GM18505 (cell line): Measurements from ENCODE around the gene DPAGT1.
A peak's percentile ranks its signal among the peaks of the same experiment; 100 is the strongest.

Experiments
- ATAC-seq: cut with Tn5 transposase; IDR thresholded peaks from one replicate; pipeline ENCODE4 v1.9.1; 2021; ENCODE audit not compliant: unreplicated experiment
- POLR2A ChIP-seq: IDR thresholded peaks from 4 replicates; pipeline ENCODE4 v1.6.1; 2011; ENCODE audit warnings: borderline replicate concordance; ENCODE audit not compliant: insufficient read depth, insufficient read length; ENCODE audit errors: extremely low read depth

DPAGT1 gene

GRCh38 chr11:119093942-119094815 is 7.5 kb downstream of the DPAGT1 start:
- TF ChIP-seq POLR2A: no peak
- ATAC-seq: peak; percentile 14

GRCh38 chr11:119092880-119093842 is 8.5 kb downstream of the DPAGT1 start:
- no peak for ATAC-seq
- TF ChIP-seq POLR2A: no peak

GRCh38 chr11:119091966-119092879 is 9.4 kb downstream of the DPAGT1 start:
- no peak for TF ChIP-seq POLR2A
- no peak for ATAC-seq

GRCh38 chr11:119091178-119091577 is 10.5 kb downstream of the DPAGT1 start:
- no peak for ATAC-seq
- no peak for TF ChIP-seq POLR2A

GRCh38 chr11:119089319-119089718 is 12.3 kb downstream of the DPAGT1 start:
- no peak for ATAC-seq
- TF ChIP-seq POLR2A: no peak

- no peak for TF ChIP-seq POLR2A
- no peak for ATAC-seq
Observed at GRCh38 chr11:119088406-119088805, 13.2 kb downstream of the DPAGT1 start.

GRCh38 chr11:119087747-119088241 is 13.9 kb downstream of the DPAGT1 start:
- ATAC-seq: no peak
- TF ChIP-seq POLR2A: no peak

GRCh38 chr11:119087123-119087522 is 14.5 kb downstream of the DPAGT1 start:
- no peak for ATAC-seq

GRCh38 chr11:119085437-119085847 is 16.2 kb downstream of the DPAGT1 start:
- peak; percentile 18 for ATAC-seq
- TF ChIP-seq POLR2A: no peak

More at GRCh38 chr11:119087123-119087522, 14.5 kb downstream of the DPAGT1 start:
- TF ChIP-seq POLR2A: no peak

- ATAC-seq: peak; percentile 84
- TF ChIP-seq POLR2A: peak; percentile 83
Observed at GRCh38 chr11:119084663-119085436, 16.8 kb downstream of the DPAGT1 start, which contains the start of gene HMBS. Gene HMBS, plus strand, starts transcription at chr11:119084881. Its CDS starts 153 bp downstream, at chr11:119085034.

- no peak for ATAC-seq
- TF ChIP-seq POLR2A: no peak
Observed at GRCh38 chr11:119081682-119082260, 19.9 kb downstream of the DPAGT1 start.

GRCh38 chr11:119078675-119079420 is 22.8 kb downstream of the DPAGT1 start:
- no peak for ATAC-seq
- no peak for TF ChIP-seq POLR2A
